A549 (cell line): Measurements from ENCODE around the gene C1orf35. TPM values are rescaled to one million over a fixed set of nuclear protein-coding genes. Genes with fewer than 3 reads are reported as not detected.

Source experiments
- ATAC-seq, 2 experiments: fragments of 200-7000 bp in 1 of 2; fragments of >200 bp in 1 of 2; cut with Nextera tagmentation in 1 of 2; cut with Tn5 transposase in 1 of 2; 3 replicates each; pipeline versions ENCODE4 v1.8.0 to v1.9.1; 2018 to 2020; ENCODE audit warnings: mild to moderate bottlenecking in 1 of 2, moderate library complexity in 1 of 2
- CTCF ChIA-PET: fragments of 300-600 bp; sonication (Branson Sonifier 250); formaldehyde crosslinking; extraction: SDS; loops from one replicate; lab custom pipeline; 2021; ENCODE audit warnings: antibody characterized with exemption, inconsistent platforms; lab: Yijun Ruan, JAX
- POLR2A ChIA-PET: fragments of 350-600 bp; formaldehyde crosslinking; extraction: SDS; loops from one replicate; lab custom pipeline; 2021; ENCODE audit warnings: antibody characterized with exemption, inconsistent platforms; lab: Yijun Ruan, JAX
- DNase-seq, 2 experiments: peaks; one replicate each; pipeline versions ENCODE4 v3.0.0 to v3.0.0-alpha.2; 2011 to 2016; ENCODE audit warnings: low read depth in 1 of 2, low spot score in 1 of 2
- FAIRE-seq: peaks from 2 replicates; lab custom pipeline; 2011; peaks lifted over from hg19 to GRCh38; lab: Jason Lieb, UNC
- H3K27ac ChIP-seq, 2 experiments: fragments of >200 bp; sonication (Bioruptor Twin); formaldehyde crosslinking; 3 replicates each; pipeline ENCODE4 v1.5.1; 2016 to 2017
- H3K4me1 ChIP-seq: fragments of >200 bp; sonication (Bioruptor Twin); formaldehyde crosslinking; 3 replicates; pipeline ENCODE4 v1.6.1; 2016
- H3K4me2 ChIP-seq: fragments of >200 bp; sonication (Bioruptor Twin); formaldehyde crosslinking; 3 replicates; pipeline ENCODE4 v1.6.1; 2016
- H3K4me3 ChIP-seq: fragments of >200 bp; sonication (Bioruptor Twin); formaldehyde crosslinking; 3 replicates; pipeline ENCODE4 v1.5.1; 2016
- H3K9me3 ChIP-seq: fragments of >200 bp; sonication (Bioruptor Twin); formaldehyde crosslinking; 3 replicates; pipeline ENCODE4 v1.6.1; 2016
- CBX8 ChIP-seq: fragments of 200-600 bp; sonication (generic); IDR thresholded peaks from 2 replicates; pipeline ENCODE4 v1.6.1; 2016
- ESRRA ChIP-seq: fragments of 150-350 bp; IDR thresholded peaks from 2 replicates; pipeline ENCODE4 v1.6.1; 2014; ENCODE audit warnings: mild to moderate bottlenecking, low read length, borderline replicate concordance
- FOSL2 ChIP-seq, 2 experiments: fragments of 450-650 bp in 1 of 2; fragments of >200 bp in 1 of 2; sonication (Bioruptor Twin) in 1 of 2; formaldehyde crosslinking; IDR thresholded peaks; 2 replicates each; pipeline versions ENCODE4 v1.5.0 to v1.6.1; 2016 to 2020; ENCODE audit warnings: mild to moderate bottlenecking in 1 of 2, moderate library complexity in 1 of 2
- GATA3 ChIP-seq: IDR thresholded peaks from 2 replicates; pipeline ENCODE4 v1.6.1; 2012; ENCODE audit warnings: borderline replicate concordance
- HEYL ChIP-seq: fragments of 250-450 bp; sonication (Bioruptor Pico); IDR thresholded peaks from 2 replicates; pipeline ENCODE4 v1.8.0; 2021; ENCODE audit warnings: mild to moderate bottlenecking, moderate library complexity
- HMGXB4 ChIP-seq: fragments of 250-450 bp; sonication (Bioruptor Pico); IDR thresholded peaks from 2 replicates; pipeline ENCODE4 v1.5.0; 2021; ENCODE audit warnings: mild to moderate bottlenecking, moderate library complexity, borderline replicate concordance
- HOXA7 ChIP-seq: fragments of 250-450 bp; sonication (Bioruptor Pico); IDR thresholded peaks from 2 replicates; pipeline ENCODE4 v1.5.0; 2020; ENCODE audit warnings: mild to moderate bottlenecking, moderate library complexity
- JUN ChIP-seq, 2 experiments: fragments of >200 bp; sonication (Bioruptor Twin); formaldehyde crosslinking; IDR thresholded peaks; 2 replicates in 1 of 2; 3 replicates in 1 of 2; pipeline ENCODE4 v1.6.1; 2016 to 2017
- KDM1A ChIP-seq: fragments of 200-600 bp; sonication (generic); IDR thresholded peaks from 2 replicates; pipeline ENCODE4 v1.6.1; 2016; ENCODE audit warnings: low read depth, mild to moderate bottlenecking
- KDM5A ChIP-seq: fragments of 200-600 bp; sonication (generic); IDR thresholded peaks from 2 replicates; pipeline ENCODE4 v1.6.1; 2016; ENCODE audit warnings: antibody characterized with exemption, mild to moderate bottlenecking
- MAFK ChIP-seq: fragments of 450-650 bp; IDR thresholded peaks from 2 replicates; pipeline ENCODE4 v1.6.1; 2014; ENCODE audit not compliant: partially characterized antibody
- MYC ChIP-seq: IDR thresholded peaks from 2 replicates; pipeline ENCODE4 v1.6.1; 2012; ENCODE audit warnings: mild to moderate bottlenecking, inconsistent platforms, low read length, improper control_type of control experiment, borderline replicate concordance
- NFE2L2 ChIP-seq: fragments of 150-350 bp; conservative IDR thresholded peaks from 2 replicates; pipeline ENCODE4 v1.6.1; 2014; ENCODE audit warnings: low read length
- NPAS2 ChIP-seq: fragments of 250-450 bp; sonication (Bioruptor Pico); IDR thresholded peaks from 2 replicates; pipeline ENCODE4 v1.8.0; 2022; ENCODE audit warnings: mild to moderate bottlenecking, moderate library complexity, borderline replicate concordance
- NR3C1 ChIP-seq: fragments of >200 bp; sonication (Bioruptor Twin); formaldehyde crosslinking; IDR thresholded peaks from 3 replicates; pipeline ENCODE4 v1.6.1; 2017
- PHF8 ChIP-seq: fragments of 200-600 bp; sonication (generic); IDR thresholded peaks from 2 replicates; pipeline ENCODE4 v1.6.1; 2016; ENCODE audit warnings: low read depth, mild to moderate bottlenecking, antibody characterized with exemption, moderate library complexity, borderline replicate concordance
- RARB ChIP-seq: fragments of 250-450 bp; sonication (Bioruptor Pico); IDR thresholded peaks from 2 replicates; pipeline ENCODE4 v1.8.0; 2021; ENCODE audit warnings: mild to moderate bottlenecking, moderate library complexity
- RCOR1 ChIP-seq: fragments of 150-350 bp; IDR thresholded peaks from 2 replicates; pipeline ENCODE4 v1.6.1; 2014; ENCODE audit warnings: antibody characterized with exemption, low read length, low read depth
- SMC3 ChIP-seq: fragments of >200 bp; sonication (Bioruptor Twin); formaldehyde crosslinking; IDR thresholded peaks from 3 replicates; pipeline ENCODE4 v1.6.1; 2018; ENCODE audit warnings: inconsistent platforms
- SREBF2 ChIP-seq: fragments of 450-650 bp; IDR thresholded peaks from 2 replicates; pipeline ENCODE4 v1.6.1; 2014; ENCODE audit warnings: mild to moderate bottlenecking, moderate library complexity
- USF2 ChIP-seq: fragments of 450-650 bp; IDR thresholded peaks from 2 replicates; pipeline ENCODE4 v1.6.1; 2014; ENCODE audit warnings: antibody characterized with exemption
- ZSCAN20 ChIP-seq: fragments of 250-450 bp; sonication (Bioruptor Pico); IDR thresholded peaks from 2 replicates; pipeline ENCODE4 v1.8.0; 2022; ENCODE audit warnings: mild to moderate bottlenecking, moderate library complexity
- WGBS: methylation state at CpG from one replicate; pipeline ENCODE4 v1.1.6; 2017; ENCODE audit errors: missing lambda C conversion rate; 5-methylcytosine and 5-hydroxymethylcytosine counted together
- polyA plus RNA-seq, 4 experiments: library from polyadenylated mRNA; depleted of rRNA in 3 of 4; stranded (reverse); fragments of >200 nt; fragmentation: RNase III in 1 of 4; extraction: RNeasy Plus Mini Kit Qiagen cat#74134 plus additional on column Dnase treatment in 1 of 4; gene quantifications; 2 replicates in 3 of 4; 3 replicates in 1 of 4; pipeline ENCODE4 v1.2.3, GENCODE V29; 2011 to 2017
- TF ChIP-seq, protein P1 (sequence below): fragments of 150-350 bp; IDR thresholded peaks from 2 replicates; pipeline ENCODE4 v1.6.1; 2014; ENCODE audit warnings: low read depth, mild to moderate bottlenecking, low read length
- TF ChIP-seq, protein P2 (sequence below): IDR thresholded peaks from 2 replicates; pipeline ENCODE4 v1.6.1; 2012; ENCODE audit warnings: low read depth, borderline replicate concordance

C1orf35 gene
- polyA plus RNA-seq, 2 of the 4 experiments (the other 2 are of a cell fraction): 9.8 to 28.9 TPM

DNA sequence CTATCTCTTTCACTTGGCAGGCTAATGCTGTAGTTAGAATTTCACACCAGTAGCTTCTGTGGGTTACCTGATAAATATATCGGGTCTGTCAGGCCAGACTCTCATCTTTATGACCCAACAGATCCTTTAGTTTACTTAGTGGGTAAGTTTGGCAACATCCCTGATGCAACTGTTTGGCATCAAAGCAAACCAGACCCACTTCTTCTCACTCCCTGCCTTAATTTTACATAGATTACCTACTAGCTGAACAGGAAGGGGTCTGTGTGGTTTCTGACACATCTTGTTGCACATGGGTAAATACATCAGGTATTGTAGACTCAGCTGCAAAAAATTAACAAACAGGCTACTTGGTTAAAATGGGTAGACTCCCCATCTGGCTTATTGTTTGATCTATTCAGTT, 33.8 kb upstream of the C1orf35 start:
- Histone ChIP-seq H3K4me1 (peaks cover 10% of the 10 kb centered on the region), H3K9me3 (no peaks in the 10 kb centered on the region), H3K4me3 (no peak overlapping the region), H3K4me2 (no peak overlapping the region), H3K27ac (no peak overlapping the region)
- ChIA-PET POLR2A (interaction anchor here (0.6 kb wide), 1 partner anchor 270 kb away, joined by 7 read pairs; the partner anchor contains the start of gene TRIM11), CTCF (interaction anchor here (0.5 to 1.3 kb wide), 4 partner anchors 10 to 655 kb away, joined by 3 to 5 read pairs (median 4); partner anchors contain the start of gene IBA57)
- ATAC-seq (no peak), FAIRE-seq (no peak), DNase-seq (no peak)
- WGBS: 6% methylated on average over 1 of the region's 1 CpG
- TF ChIP-seq, protein P1, sequence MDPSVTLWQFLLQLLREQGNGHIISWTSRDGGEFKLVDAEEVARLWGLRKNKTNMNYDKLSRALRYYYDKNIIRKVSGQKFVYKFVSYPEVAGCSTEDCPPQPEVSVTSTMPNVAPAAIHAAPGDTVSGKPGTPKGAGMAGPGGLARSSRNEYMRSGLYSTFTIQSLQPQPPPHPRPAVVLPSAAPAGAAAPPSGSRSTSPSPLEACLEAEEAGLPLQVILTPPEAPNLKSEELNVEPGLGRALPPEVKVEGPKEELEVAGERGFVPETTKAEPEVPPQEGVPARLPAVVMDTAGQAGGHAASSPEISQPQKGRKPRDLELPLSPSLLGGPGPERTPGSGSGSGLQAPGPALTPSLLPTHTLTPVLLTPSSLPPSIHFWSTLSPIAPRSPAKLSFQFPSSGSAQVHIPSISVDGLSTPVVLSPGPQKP: no peak

DNA sequence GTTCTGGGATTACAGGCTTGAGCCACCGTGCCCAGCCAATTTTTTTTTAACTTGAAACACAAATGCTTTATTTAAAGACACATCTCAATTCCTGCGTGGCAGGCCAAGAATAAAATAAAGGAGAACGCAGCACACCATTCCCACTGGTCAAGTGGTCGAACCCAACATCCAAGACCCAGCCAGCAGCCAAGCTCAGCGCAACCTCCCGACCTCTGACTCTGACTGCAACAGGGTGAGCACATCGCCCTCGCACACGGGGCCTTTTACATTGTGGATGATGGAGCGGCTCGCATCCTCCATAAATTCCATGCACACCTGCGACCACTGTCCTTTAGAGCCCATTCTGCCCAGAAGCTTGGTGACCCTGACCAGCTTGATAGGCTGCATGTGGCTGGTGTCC, 31.5 kb upstream of the C1orf35 start:
- ChIA-PET CTCF (interaction anchor here (1.0 to 1.5 kb wide), 4 partner anchors 9 to 323 kb away, joined by 3 to 4 read pairs (median 4); partner anchors contain the start of gene IBA57), POLR2A (no interaction called here)
- DNase-seq: no peak
- ATAC-seq: no peak
- H3K9me3 ChIP-seq: no peaks in the 10 kb centered on the region
- no peak overlapping the region for H3K27ac ChIP-seq
- H3K4me2 ChIP-seq: no peak overlapping the region
- TF ChIP-seq, protein P2, sequence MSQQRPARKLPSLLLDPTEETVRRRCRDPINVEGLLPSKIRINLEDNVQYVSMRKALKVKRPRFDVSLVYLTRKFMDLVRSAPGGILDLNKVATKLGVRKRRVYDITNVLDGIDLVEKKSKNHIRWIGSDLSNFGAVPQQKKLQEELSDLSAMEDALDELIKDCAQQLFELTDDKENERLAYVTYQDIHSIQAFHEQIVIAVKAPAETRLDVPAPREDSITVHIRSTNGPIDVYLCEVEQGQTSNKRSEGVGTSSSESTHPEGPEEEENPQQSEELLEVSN: no peak
- TF ChIP-seq CBX8: no peak
- TF ChIP-seq NFE2L2: no peak
- TF ChIP-seq, protein P1: no peak
- TF ChIP-seq USF2: no peak
- no peak for TF ChIP-seq FOSL2 (IDR thresholded peaks at IDR 0.05)
- TF ChIP-seq FOSL2 (CRISPR knock-in tag; IDR thresholded peaks at IDR 0.05): no peak
- TF ChIP-seq MAFK: no peak
- TF ChIP-seq HOXA7 (CRISPR knock-in tag): no peak
- no peak for TF ChIP-seq RARB
- no peak for TF ChIP-seq SMC3
- TF ChIP-seq SREBF2: no peak
- no peak for TF ChIP-seq PHF8
- TF ChIP-seq HEYL: no peak
- TF ChIP-seq HMGXB4: no peak
- FAIRE-seq: no peak
- no peaks in the 10 kb centered on the region for H3K4me1 ChIP-seq
- WGBS: 61% methylated on average over 12 of the region's 12 CpGs
- H3K4me3 ChIP-seq: no peak overlapping the region

DNA sequence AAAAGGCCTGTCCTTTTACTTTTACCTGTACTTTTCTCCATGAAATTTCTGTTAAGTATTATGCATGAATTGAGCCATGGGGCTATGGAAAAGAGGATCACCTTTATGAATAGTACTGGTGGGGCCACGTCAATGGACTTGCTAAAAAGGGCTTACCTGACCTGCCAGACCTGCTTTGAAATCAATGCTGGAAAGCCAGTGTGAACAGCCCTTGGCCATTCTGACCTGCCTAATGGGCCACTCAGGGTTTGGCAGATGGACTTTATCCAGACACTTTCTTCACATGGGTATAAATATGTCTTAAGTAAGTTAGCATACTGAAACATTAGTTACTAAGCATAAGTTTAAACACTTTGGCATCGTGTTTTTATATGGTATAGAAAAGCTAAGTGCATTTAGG, 28.6 kb upstream of the C1orf35 start:
- ChIA-PET POLR2A (no interaction called here), CTCF (interaction anchor here (1.4 to 5.2 kb wide), 9 partner anchors 9 to 384 kb away, joined by 3 to 48 read pairs (median 22); partner anchors contain the start of genes IBA57 and MRPL55)
- no peaks in the 10 kb centered on the region for H3K4me1 ChIP-seq
- TF ChIP-seq GATA3 (no peak), NR3C1 (no peak), ESRRA (no peak), MAFK (no peak), KDM5A (no peak), ZSCAN20 (CRISPR knock-in tag) (no peak), KDM1A (no peak), JUN (IDR thresholded peaks at IDR 0.05) (no peak), MYC (no peak), RCOR1 (no peak), NFE2L2 (no peak), NPAS2 (CRISPR knock-in tag) (no peak), PHF8 (no peak)
- 48% methylated on average over 2 of the region's 2 CpGs for WGBS
- H3K27ac ChIP-seq: no peak overlapping the region
- DNase-seq (no peak), ATAC-seq (no peak), FAIRE-seq (no peak)
- H3K4me3 ChIP-seq: no peak overlapping the region
- no peak overlapping the region for H3K4me2 ChIP-seq
- H3K9me3 ChIP-seq: no peaks in the 10 kb centered on the region
